CD4-positive, alpha-beta memory T cell (primary cell): ENCODE data around the gene BICRA. TPM values are rescaled to one million over a fixed set of nuclear protein-coding genes. Genes with fewer than 3 reads are reported as not detected.

Experiments
- CTCF ChIA-PET: fragments of 350-600 bp; sonication (Branson Sonifier 250); formaldehyde crosslinking; loops from one replicate; lab custom pipeline; 2021; ENCODE audit warnings: inconsistent platforms; ENCODE audit not compliant: partially characterized antibody; lab: Charles Lee
- POLR2A ChIA-PET: fragments of 350-600 bp; sonication (Branson Sonifier 250); formaldehyde crosslinking; loops from one replicate; lab custom pipeline; 2021; ENCODE audit not compliant: partially characterized antibody; lab: Charles Lee
- DNase-seq, 5 donors: peaks; one replicate each; pipeline versions ENCODE4 v3.0.0 to v3.0.0-alpha.2; 2020 to 2022; ENCODE audit warnings: mixed read lengths in 1 of 5
- H3K27ac ChIP-seq: one replicate; pipeline ENCODE4 v1.7.0; 2013; ENCODE audit warnings: low read depth, low read length
- H3K27me3 ChIP-seq: 2 replicates; pipeline ENCODE4 v1.7.0; 2013; ENCODE audit warnings: mild to moderate bottlenecking, low read length, moderate library complexity; ENCODE audit not compliant: insufficient read depth
- H3K36me3 ChIP-seq: 2 replicates; pipeline ENCODE4 v1.7.0; 2013; ENCODE audit warnings: mild to moderate bottlenecking, low read length, moderate library complexity; ENCODE audit not compliant: insufficient read depth
- H3K4me1 ChIP-seq: 2 replicates; pipeline ENCODE4 v1.7.0; 2013; ENCODE audit warnings: mild to moderate bottlenecking, low read length, moderate library complexity; ENCODE audit not compliant: insufficient read depth
- H3K4me3 ChIP-seq, 2 donors: one replicate each; pipeline ENCODE4 v1.7.0; 2013; ENCODE audit warnings: low read length in 2 of 2, mild to moderate bottlenecking in 1 of 2
- H3K9me3 ChIP-seq, 2 donors: one replicate each; pipeline ENCODE4 v1.7.0; 2013; ENCODE audit warnings: low read length in 2 of 2, control low read depth in 1 of 2; ENCODE audit not compliant: control insufficient read depth in 1 of 2
- H3K27ac Mint-ChIP-seq, 7 donors: one replicate each; pipeline ENCODE4 v1.8.0; 2020 to 2021; ENCODE audit warnings: mixed read lengths in 7 of 7, mild to moderate bottlenecking in 6 of 7, inconsistent platforms in 3 of 7, moderate library complexity in 3 of 7
- H3K27me3 Mint-ChIP-seq, 2 donors: one replicate each; pipeline ENCODE4 v1.8.0; 2020 to 2021; ENCODE audit warnings: mixed read lengths in 2 of 2
- H3K36me3 Mint-ChIP-seq, 2 donors: one replicate each; pipeline ENCODE4 v1.8.0; 2020 to 2021; ENCODE audit warnings: mixed read lengths in 2 of 2, inconsistent platforms in 1 of 2, mild to moderate bottlenecking in 1 of 2
- H3K4me1 Mint-ChIP-seq, 4 donors: one replicate each; pipeline ENCODE4 v1.8.0; 2020 to 2021; ENCODE audit warnings: mixed read lengths in 4 of 4, mild to moderate bottlenecking in 1 of 4
- H3K4me3 Mint-ChIP-seq, 8 donors: one replicate each; pipeline ENCODE4 v1.8.0; 2020 to 2021; ENCODE audit warnings: mixed read lengths in 8 of 8, mild to moderate bottlenecking in 7 of 8, moderate library complexity in 6 of 8, inconsistent platforms in 3 of 8
- H3K9me3 Mint-ChIP-seq, 8 donors: one replicate each; pipeline ENCODE4 v1.8.0; 2020 to 2021; ENCODE audit warnings: mixed read lengths in 8 of 8, mild to moderate bottlenecking in 5 of 8, inconsistent platforms in 3 of 8, moderate library complexity in 1 of 8
- intact Hi-C: fragments of 100-400 bp; cut with micrococcal nuclease; formaldehyde crosslinking; loops from one replicate; pipeline ENCODE4 v1.15.1; 2023
- polyA plus RNA-seq, 2 donors: library from polyadenylated mRNA; unstranded; fragments of 300-500 nt; fragmentation: Illumina TruSeq; gene quantifications; one replicate each; pipeline ENCODE4 v1.2.3, GENCODE V29; 2021
- total RNA-seq, 2 experiments: library from RNA; stranded (reverse); gene quantifications; one replicate each; pipeline ENCODE4 v1.2.3, GENCODE V29; 2021

The BICRA gene
- total and polyA plus RNA-seq, 4 experiments from 2014 or later = 2.3 to 32.9 (median 31.7) TPM; not detected in 1

- no peak for DNase-seq
- no peaks in the 10 kb centered on the region for H3K4me1 ChIP-seq
- Mint-ChIP-seq H3K4me3 (no peak overlapping the region), H3K27ac (no peak overlapping the region), H3K4me1 (peaks cover 0 to 10% (median 5%) of the 10 kb centered on the region in 4 donors), H3K36me3 (peaks cover 17 to 24% of the 10 kb centered on the region in 2 donors), H3K27me3 (no peaks in the 10 kb centered on the region), H3K9me3 (peaks cover 0 to 2% (median 0%) of the 10 kb centered on the region in 8 donors)
- POLR2A ChIA-PET = no interaction called here
- H3K4me3 ChIP-seq = no peak overlapping the region
- intact Hi-C loops = no loop called here
- CTCF ChIA-PET = no interaction called here
- peaks cover under 1% of the 10 kb centered on the region for H3K36me3 ChIP-seq
- no peak overlapping the region for H3K27ac ChIP-seq
- H3K9me3 ChIP-seq = no peaks in the 10 kb centered on the region
- no peaks in the 10 kb centered on the region for H3K27me3 ChIP-seq
Observed at GRCh38 chr19:47693489-47693888, 84.6 kb downstream of the BICRA start.

- Histone ChIP-seq H3K36me3 (peaks cover 5% of the 10 kb centered on the region), H3K27ac (no peak overlapping the region), H3K27me3 (no peaks in the 10 kb centered on the region), H3K9me3 (no peaks in the 10 kb centered on the region), H3K4me3 (no peak overlapping the region), H3K4me1 (no peaks in the 10 kb centered on the region)
- H3K27me3 Mint-ChIP-seq = no peaks in the 10 kb centered on the region
- ChIA-PET POLR2A (no interaction called here), CTCF (no interaction called here)
- no peak for DNase-seq
- intact Hi-C loops = no loop called here
- H3K4me3 Mint-ChIP-seq = no peak overlapping the region
- peaks cover 0 to 2% (median 0%) of the 10 kb centered on the region in 8 donors for H3K9me3 Mint-ChIP-seq
- peaks cover 17 to 24% of the 10 kb centered on the region in 2 donors for H3K36me3 Mint-ChIP-seq
- H3K27ac Mint-ChIP-seq = no peak overlapping the region
- H3K4me1 Mint-ChIP-seq = peaks cover 0 to 10% (median 5%) of the 10 kb centered on the region in 4 donors
Observed at GRCh38 chr19:47693903-47694302, 85.0 kb downstream of the BICRA start.

GRCh38 chr19:47694466-47695273, 85.7 kb downstream of the BICRA start:
- Histone ChIP-seq H3K4me1 (no peaks in the 10 kb centered on the region), H3K27me3 (no peaks in the 10 kb centered on the region), H3K9me3 (no peaks in the 10 kb centered on the region), H3K27ac (no peak overlapping the region), H3K36me3 (peaks cover 11% of the 10 kb centered on the region), H3K4me3 (no peak overlapping the region)
- H3K4me3 Mint-ChIP-seq = no peak overlapping the region
- no peaks in the 10 kb centered on the region for H3K27me3 Mint-ChIP-seq
- intact Hi-C loops = loop anchor here (5.0 kb wide), 1 partner anchor 82 kb away; no protein-coding TSS in a partner anchor
- H3K9me3 Mint-ChIP-seq = peaks cover 0 to 2% (median 0%) of the 10 kb centered on the region in 8 donors
- H3K36me3 Mint-ChIP-seq = peaks cover 17 to 25% of the 10 kb centered on the region in 2 donors
- ChIA-PET CTCF (interaction anchor here (5.8 kb wide), 1 partner anchor 259 kb away, joined by 84 read pairs; no protein-coding TSS in a partner anchor), POLR2A (no interaction called here)
- peaks cover 0 to 10% (median 5%) of the 10 kb centered on the region in 4 donors for H3K4me1 Mint-ChIP-seq
- no peak for DNase-seq
- H3K27ac Mint-ChIP-seq = no peak overlapping the region

GRCh38 chr19:47695533-47696262, 86.8 kb downstream of the BICRA start:
- H3K27me3 ChIP-seq = no peaks in the 10 kb centered on the region
- H3K27ac ChIP-seq = no peak overlapping the region
- POLR2A ChIA-PET = no interaction called here
- peaks cover 0 to 2% (median 0%) of the 10 kb centered on the region in 8 donors for H3K9me3 Mint-ChIP-seq
- CTCF ChIA-PET = interaction anchor here (1.6 to 5.8 kb wide), 2 partner anchors 180 to 260 kb away, joined by 4 to 84 read pairs; partner anchors contain the start of gene NAPA
- no peaks in the 10 kb centered on the region for H3K27me3 Mint-ChIP-seq
- peaks cover 0 to 8% (median 5%) of the 10 kb centered on the region in 4 donors for H3K4me1 Mint-ChIP-seq
- no peak overlapping the region for H3K4me3 ChIP-seq
- no peak for DNase-seq
- peak overlapping the region in 1 of 8 donors; percentile 33 for H3K4me3 Mint-ChIP-seq
- intact Hi-C loops = loop anchor here (5.0 kb wide), 1 partner anchor 83 kb away; no protein-coding TSS in a partner anchor
- H3K36me3 ChIP-seq = peaks cover 17% of the 10 kb centered on the region
- H3K9me3 ChIP-seq = no peaks in the 10 kb centered on the region
- H3K36me3 Mint-ChIP-seq = peaks cover 24 to 34% of the 10 kb centered on the region in 2 donors
- H3K27ac Mint-ChIP-seq = peak overlapping the region in 4 of 7 donors; percentile 26 to 83 (median 66)
- H3K4me1 ChIP-seq = no peaks in the 10 kb centered on the region

GRCh38 chr19:47696635-47697034, 87.7 kb downstream of the BICRA start:
- POLR2A ChIA-PET = no interaction called here

GRCh38 chr19:47697863-47698609, 89.1 kb downstream of the BICRA start:
- no peaks in the 10 kb centered on the region for H3K27me3 Mint-ChIP-seq
- ChIA-PET POLR2A (interaction anchor here (1.9 kb wide), 1 partner anchor 261 kb away, joined by 5 read pairs; no protein-coding TSS in a partner anchor), CTCF (interaction anchor here (1.7 to 5.8 kb wide), 6 partner anchors 10 to 270 kb away, joined by 5 to 84 read pairs (median 10); partner anchors contain the start of gene NAPA)
- peak; percentile 46 to 54 (median 51) for DNase-seq
- Histone ChIP-seq H3K27me3 (no peaks in the 10 kb centered on the region), H3K9me3 (no peaks in the 10 kb centered on the region), H3K4me3 (no peak overlapping the region), H3K36me3 (peaks cover 17% of the 10 kb centered on the region), H3K27ac (no peak overlapping the region), H3K4me1 (no peaks in the 10 kb centered on the region)
- H3K36me3 Mint-ChIP-seq = peaks cover 24 to 26% of the 10 kb centered on the region in 2 donors
- peaks cover 0 to 4% (median 2%) of the 10 kb centered on the region in 4 donors for H3K4me1 Mint-ChIP-seq
- H3K9me3 Mint-ChIP-seq = peaks cover 0 to 2% (median 0%) of the 10 kb centered on the region in 8 donors
- H3K4me3 Mint-ChIP-seq = no peak overlapping the region
- intact Hi-C loops = loop anchor here (1.0 to 5.0 kb wide), 3 partner anchors 45 to 183 kb away; partner anchors contain the start of gene NAPA
- H3K27ac Mint-ChIP-seq = no peak overlapping the region

More at GRCh38 chr19:47696635-47697034, 87.7 kb downstream of the BICRA start:
- Mint-ChIP-seq H3K27ac (no peak overlapping the region), H3K36me3 (peaks cover 24 to 30% of the 10 kb centered on the region in 2 donors), H3K4me3 (no peak overlapping the region), H3K4me1 (peaks cover 0 to 8% (median 5%) of the 10 kb centered on the region in 4 donors), H3K9me3 (peaks cover 0 to 2% (median 0%) of the 10 kb centered on the region in 8 donors), H3K27me3 (no peaks in the 10 kb centered on the region)
- no peak overlapping the region for H3K27ac ChIP-seq
- no peaks in the 10 kb centered on the region for H3K27me3 ChIP-seq
- intact Hi-C loops = loop anchor here (5.0 kb wide), 1 partner anchor 84 kb away; no protein-coding TSS in a partner anchor
- H3K36me3 ChIP-seq = peaks cover 17% of the 10 kb centered on the region
- H3K9me3 ChIP-seq = no peaks in the 10 kb centered on the region
- CTCF ChIA-PET = interaction anchor here (1.6 to 5.8 kb wide), 2 partner anchors 181 to 261 kb away, joined by 4 to 84 read pairs; partner anchors contain the start of gene NAPA
- no peaks in the 10 kb centered on the region for H3K4me1 ChIP-seq
- DNase-seq = no peak
- no peak overlapping the region for H3K4me3 ChIP-seq
